ENCODE results near the gene RIMS3. TPM values are rescaled to one million over a fixed set of nuclear protein-coding genes. Genes with fewer than 3 reads are reported as not detected.
A peak's percentile ranks its signal among the peaks of the same experiment; 100 is the strongest.

The RIMS3 gene
- total RNA-seq, 1 experiment from 2014 or later: 5.7 TPM

DNA sequence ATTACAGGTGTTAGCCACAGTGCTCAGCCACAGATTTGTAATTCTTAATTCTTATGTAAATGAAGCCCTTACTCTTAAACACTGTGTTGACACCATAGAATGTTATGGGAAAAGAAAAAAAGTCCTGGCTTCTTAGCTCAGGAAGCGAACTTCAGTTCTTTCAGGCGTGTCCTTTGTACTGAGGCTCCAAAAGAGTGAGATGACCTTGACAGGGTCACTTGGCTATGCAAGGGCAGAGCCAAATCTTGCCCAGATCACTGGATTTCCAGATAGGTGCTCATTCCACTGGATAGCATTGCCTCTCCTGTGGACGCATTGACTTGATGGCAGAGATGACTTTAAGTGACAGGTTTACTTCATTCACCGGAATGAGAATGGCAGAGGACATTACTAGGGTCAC is 30.8 kb upstream of the RIMS3 start:
- Histone ChIP-seq H3K4me1 (ENCODE audit: control insufficient read depth, insufficient read depth, low read length) (peaks cover 37% of the 10 kb centered on the region), H3K36me3 (ENCODE audit: control insufficient read depth, insufficient read depth, low read length) (no peaks in the 10 kb centered on the region; the same call in 1 of the 2 replicates), H3K27ac (ENCODE audit: low read length) (no peak overlapping the region), H3K27me3 (ENCODE audit: control insufficient read depth, insufficient read depth, low read length) (no peaks in the 10 kb centered on the region), H3K9me3 (ENCODE audit: control insufficient read depth, insufficient read depth, low read depth, low read length) (no peaks in the 10 kb centered on the region), H3K4me3 (ENCODE audit: low read depth in 2 of 2, low read length in 2 of 2) (no peak overlapping the region)
- no peak for DNase-seq (ENCODE audit: low read depth, low spot score)
- ATAC-seq: no peak
- in situ Hi-C loops (cut with HindIII; ENCODE audit: low pct_unique_long_range_greater_than_20kb, low sequenced_read_pairs): no loop called here
- ChIA-PET POLR2A (no interaction called here), CTCF (no interaction called here)
- intact Hi-C loops (cut with micrococcal nuclease; ENCODE audit: unreplicated experiment): no loop called here
- no TSS peak for BruUV-seq (replicated peaks)
- TF ChIP-seq TCF7L2 (IDR thresholded peaks at IDR 0.05; ENCODE audit: low read depth, low read length) (no peak), SIN3A (IDR thresholded peaks at IDR 0.05; ENCODE audit: borderline replicate concordance, insufficient read depth, low read depth, low read length) (no peak), POLR2AphosphoS5 (IDR thresholded peaks at IDR 0.05; ENCODE audit: low read depth, low read length) (no peak)
- TF ChIP-seq, protein P1, sequence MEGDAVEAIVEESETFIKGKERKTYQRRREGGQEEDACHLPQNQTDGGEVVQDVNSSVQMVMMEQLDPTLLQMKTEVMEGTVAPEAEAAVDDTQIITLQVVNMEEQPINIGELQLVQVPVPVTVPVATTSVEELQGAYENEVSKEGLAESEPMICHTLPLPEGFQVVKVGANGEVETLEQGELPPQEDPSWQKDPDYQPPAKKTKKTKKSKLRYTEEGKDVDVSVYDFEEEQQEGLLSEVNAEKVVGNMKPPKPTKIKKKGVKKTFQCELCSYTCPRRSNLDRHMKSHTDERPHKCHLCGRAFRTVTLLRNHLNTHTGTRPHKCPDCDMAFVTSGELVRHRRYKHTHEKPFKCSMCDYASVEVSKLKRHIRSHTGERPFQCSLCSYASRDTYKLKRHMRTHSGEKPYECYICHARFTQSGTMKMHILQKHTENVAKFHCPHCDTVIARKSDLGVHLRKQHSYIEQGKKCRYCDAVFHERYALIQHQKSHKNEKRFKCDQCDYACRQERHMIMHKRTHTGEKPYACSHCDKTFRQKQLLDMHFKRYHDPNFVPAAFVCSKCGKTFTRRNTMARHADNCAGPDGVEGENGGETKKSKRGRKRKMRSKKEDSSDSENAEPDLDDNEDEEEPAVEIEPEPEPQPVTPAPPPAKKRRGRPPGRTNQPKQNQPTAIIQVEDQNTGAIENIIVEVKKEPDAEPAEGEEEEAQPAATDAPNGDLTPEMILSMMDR (IDR thresholded peaks at IDR 0.05): no peak
- TF ChIP-seq, protein P2, sequence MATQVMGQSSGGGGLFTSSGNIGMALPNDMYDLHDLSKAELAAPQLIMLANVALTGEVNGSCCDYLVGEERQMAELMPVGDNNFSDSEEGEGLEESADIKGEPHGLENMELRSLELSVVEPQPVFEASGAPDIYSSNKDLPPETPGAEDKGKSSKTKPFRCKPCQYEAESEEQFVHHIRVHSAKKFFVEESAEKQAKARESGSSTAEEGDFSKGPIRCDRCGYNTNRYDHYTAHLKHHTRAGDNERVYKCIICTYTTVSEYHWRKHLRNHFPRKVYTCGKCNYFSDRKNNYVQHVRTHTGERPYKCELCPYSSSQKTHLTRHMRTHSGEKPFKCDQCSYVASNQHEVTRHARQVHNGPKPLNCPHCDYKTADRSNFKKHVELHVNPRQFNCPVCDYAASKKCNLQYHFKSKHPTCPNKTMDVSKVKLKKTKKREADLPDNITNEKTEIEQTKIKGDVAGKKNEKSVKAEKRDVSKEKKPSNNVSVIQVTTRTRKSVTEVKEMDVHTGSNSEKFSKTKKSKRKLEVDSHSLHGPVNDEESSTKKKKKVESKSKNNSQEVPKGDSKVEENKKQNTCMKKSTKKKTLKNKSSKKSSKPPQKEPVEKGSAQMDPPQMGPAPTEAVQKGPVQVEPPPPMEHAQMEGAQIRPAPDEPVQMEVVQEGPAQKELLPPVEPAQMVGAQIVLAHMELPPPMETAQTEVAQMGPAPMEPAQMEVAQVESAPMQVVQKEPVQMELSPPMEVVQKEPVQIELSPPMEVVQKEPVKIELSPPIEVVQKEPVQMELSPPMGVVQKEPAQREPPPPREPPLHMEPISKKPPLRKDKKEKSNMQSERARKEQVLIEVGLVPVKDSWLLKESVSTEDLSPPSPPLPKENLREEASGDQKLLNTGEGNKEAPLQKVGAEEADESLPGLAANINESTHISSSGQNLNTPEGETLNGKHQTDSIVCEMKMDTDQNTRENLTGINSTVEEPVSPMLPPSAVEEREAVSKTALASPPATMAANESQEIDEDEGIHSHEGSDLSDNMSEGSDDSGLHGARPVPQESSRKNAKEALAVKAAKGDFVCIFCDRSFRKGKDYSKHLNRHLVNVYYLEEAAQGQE (IDR thresholded peaks at IDR 0.05; ENCODE audit: insufficient read depth in 1 of 2, low read depth in 2 of 2, low read length in 1 of 2): no peak

DNA sequence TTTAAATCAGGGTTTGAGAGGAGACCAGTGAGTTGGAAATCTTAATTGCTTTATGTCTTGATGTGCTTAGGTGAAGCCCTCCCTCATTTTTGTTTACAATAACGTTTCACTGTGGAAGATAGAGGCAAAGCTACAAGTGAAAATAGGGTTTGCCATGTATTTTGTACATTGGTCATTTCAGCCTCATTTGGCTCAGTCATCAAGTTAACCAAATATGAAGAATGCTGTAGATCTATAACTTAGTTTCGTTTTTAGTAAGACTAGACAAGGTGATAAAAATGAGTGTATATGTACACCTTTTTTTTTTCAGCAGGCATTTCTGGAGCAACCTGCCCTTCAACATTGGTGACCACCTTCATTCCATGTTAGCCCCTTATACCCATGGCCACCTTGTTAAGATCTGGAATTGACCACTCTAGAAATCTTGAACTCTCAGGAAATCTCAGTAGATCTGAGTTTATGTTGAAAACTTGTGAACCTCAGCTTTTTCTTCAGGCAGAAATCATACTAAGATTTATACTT is 28.9 kb upstream of the RIMS3 start:
- H3K4me1 ChIP-seq (ENCODE audit: control insufficient read depth, insufficient read depth, low read length): peaks cover 42% of the 10 kb centered on the region
- no peak for ATAC-seq
- H3K36me3 ChIP-seq (ENCODE audit: control insufficient read depth, insufficient read depth, low read length): no peaks in the 10 kb centered on the region; the same call in 1 of the 2 replicates
- no peaks in the 10 kb centered on the region for H3K27me3 ChIP-seq (ENCODE audit: control insufficient read depth, insufficient read depth, low read length)
- ChIA-PET POLR2A (no interaction called here), CTCF (no interaction called here)
- H3K9me3 ChIP-seq (ENCODE audit: control insufficient read depth, insufficient read depth, low read depth, low read length): no peaks in the 10 kb centered on the region
- DNase-seq (ENCODE audit: low read depth, low spot score): no peak
- intact Hi-C loops (cut with micrococcal nuclease; ENCODE audit: unreplicated experiment) (no loop called here), in situ Hi-C loops (cut with HindIII; ENCODE audit: low pct_unique_long_range_greater_than_20kb, low sequenced_read_pairs) (no loop called here)
- TF ChIP-seq, protein P1 (IDR thresholded peaks at IDR 0.05): no peak
- TF ChIP-seq SIN3A (IDR thresholded peaks at IDR 0.05; ENCODE audit: borderline replicate concordance, insufficient read depth, low read depth, low read length) (no peak), TCF7L2 (IDR thresholded peaks at IDR 0.05; ENCODE audit: low read depth, low read length) (no peak), POLR2AphosphoS5 (IDR thresholded peaks at IDR 0.05; ENCODE audit: low read depth, low read length) (no peak)
- TF ChIP-seq, protein P2 (IDR thresholded peaks at IDR 0.05; ENCODE audit: insufficient read depth in 1 of 2, low read depth in 2 of 2, low read length in 1 of 2): no peak
- peak overlapping the region; percentile 97; the same call in 1 of the 2 replicates for H3K27ac ChIP-seq (ENCODE audit: low read length)
- BruUV-seq (replicated peaks): no TSS peak
- H3K4me3 ChIP-seq (ENCODE audit: low read depth in 2 of 2, low read length in 2 of 2): no peak overlapping the region
